ENCODE results near the gene POGK. TPM values are rescaled to one million over a fixed set of nuclear protein-coding genes. Genes with fewer than 3 reads are reported as not detected.
A peak's percentile ranks its signal among the peaks of the same experiment; 100 is the strongest.
"Not testable (repeated sequence)": the region's sequence is repeated elsewhere in the genome, so short reads cannot be mapped to it uniquely, and the experiment has no call there.

Gene POGK
- polyA plus RNA-seq, 1 donor: 13.6 TPM

GRCh38 chr1:166857995-166858394, 18.7 kb downstream of the POGK start:
- no peak for DNase-seq (ENCODE audit: low read depth)

GRCh38 chr1:166858726-166859419, 19.6 kb downstream of the POGK start:
- DNase-seq (ENCODE audit: low read depth): no peak

GRCh38 chr1:166859597-166859996, 20.3 kb downstream of the POGK start:
- DNase-seq (ENCODE audit: low read depth): no peak

GRCh38 chr1:166865926-166866325, 26.7 kb downstream of the POGK start:
- DNase-seq (ENCODE audit: low read depth): no peak

- no peak for DNase-seq (ENCODE audit: low read depth)
Measured at GRCh38 chr1:166868639-166869038, 29.4 kb downstream of the POGK start.

GRCh38 chr1:166869318-166870099, 30.2 kb downstream of the POGK start:
- no peak for DNase-seq (ENCODE audit: low read depth)

- DNase-seq (ENCODE audit: low read depth): no peak
Measured at GRCh38 chr1:166870584-166870983, 31.3 kb downstream of the POGK start.

GRCh38 chr1:166874464-166874863, 35.2 kb downstream of the POGK start:
- DNase-seq (ENCODE audit: low read depth): no peak

- DNase-seq (ENCODE audit: low read depth): no peak
Measured at GRCh38 chr1:166875302-166875733, 36.0 kb downstream of the POGK start.

- DNase-seq (ENCODE audit: low read depth): peak; percentile 95
Measured at GRCh38 chr1:166875734-166876539, 36.7 kb downstream of the POGK start, which contains the start of gene TADA1. TADA1 (minus strand) TSS chr1:166876264; CDS start chr1:166876233, 31 bp downstream.

- DNase-seq (ENCODE audit: low read depth): no peak
Measured at GRCh38 chr1:166876540-166876838, 37.2 kb downstream of the POGK start.

GRCh38 chr1:166878173-166878917, 39.1 kb downstream of the POGK start:
- not testable (repeated sequence) for DNase-seq (ENCODE audit: low read depth)

- DNase-seq (ENCODE audit: low read depth): no peak
Measured at GRCh38 chr1:166882893-166883292, 43.6 kb downstream of the POGK start.

- no peak for DNase-seq (ENCODE audit: low read depth)
Measured at GRCh38 chr1:166884040-166884642, 44.9 kb downstream of the POGK start.

GRCh38 chr1:166884971-166885370, 45.7 kb downstream of the POGK start:
- DNase-seq (ENCODE audit: low read depth): no peak

GRCh38 chr1:166888373-166889111, 49.3 kb downstream of the POGK start:
- no peak for DNase-seq (ENCODE audit: low read depth)

- no peak for DNase-seq (ENCODE audit: low read depth)
Measured at GRCh38 chr1:166889776-166890175, 50.5 kb downstream of the POGK start.

- no peak for DNase-seq (ENCODE audit: low read depth)
Measured at GRCh38 chr1:166895766-166896165, 56.5 kb downstream of the POGK start.

- no peak for DNase-seq (ENCODE audit: low read depth)
Measured at GRCh38 chr1:166899769-166900168, 60.5 kb downstream of the POGK start.

GRCh38 chr1:166900987-166901386, 61.7 kb downstream of the POGK start:
- DNase-seq (ENCODE audit: low read depth): no peak

- no peak for DNase-seq (ENCODE audit: low read depth)
Measured at GRCh38 chr1:166902279-166902678, 63.0 kb downstream of the POGK start.
